Activated CD4-positive, CD25-positive, alpha-beta regulatory T cell treated with anti-CD3 and anti-CD28 coated beads, Interleukin-2, amount 50 U/mL, for 16 hours (primary cell): Measurements from ENCODE around the gene CLEC16A.
"Not testable (repeated sequence)": the region's sequence is repeated elsewhere in the genome, so short reads cannot be mapped to it uniquely, and the experiment has no call there.

ENCODE experiments used
- DNase-seq: peaks from one replicate; pipeline ENCODE4 v3.0.0-alpha.2; 2020; ENCODE audit warnings: low read depth, low spot score

The CLEC16A gene

GRCh38 chr16:11202260-11203091 is 258.1 kb downstream of the CLEC16A start:
- no peak for DNase-seq

DNA sequence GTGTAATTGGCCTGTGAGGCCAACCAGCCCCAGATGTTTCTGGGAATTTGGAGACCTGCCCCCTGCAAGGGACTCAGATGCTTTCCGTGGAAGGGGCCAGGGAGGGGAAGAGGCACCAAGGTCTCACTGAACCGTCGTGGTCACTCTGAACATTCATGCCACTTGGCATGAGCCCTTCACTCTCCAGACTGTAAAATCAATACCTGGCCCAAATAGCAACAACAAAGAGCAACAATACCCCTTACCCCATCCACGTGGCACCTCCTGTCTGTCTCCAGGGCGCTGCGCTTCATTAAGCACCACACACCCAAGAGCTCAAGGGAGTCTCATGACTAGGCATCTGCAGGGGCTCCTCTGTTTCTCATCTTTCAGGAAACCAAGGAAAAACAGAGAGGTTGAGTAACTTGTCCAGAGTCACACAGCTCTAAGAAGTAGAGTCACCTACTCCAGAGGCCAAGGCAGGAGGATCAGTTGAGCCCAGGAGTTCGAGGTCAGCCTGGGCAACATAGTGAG is 258.8 kb downstream of the CLEC16A start:
- no peak for DNase-seq

DNA sequence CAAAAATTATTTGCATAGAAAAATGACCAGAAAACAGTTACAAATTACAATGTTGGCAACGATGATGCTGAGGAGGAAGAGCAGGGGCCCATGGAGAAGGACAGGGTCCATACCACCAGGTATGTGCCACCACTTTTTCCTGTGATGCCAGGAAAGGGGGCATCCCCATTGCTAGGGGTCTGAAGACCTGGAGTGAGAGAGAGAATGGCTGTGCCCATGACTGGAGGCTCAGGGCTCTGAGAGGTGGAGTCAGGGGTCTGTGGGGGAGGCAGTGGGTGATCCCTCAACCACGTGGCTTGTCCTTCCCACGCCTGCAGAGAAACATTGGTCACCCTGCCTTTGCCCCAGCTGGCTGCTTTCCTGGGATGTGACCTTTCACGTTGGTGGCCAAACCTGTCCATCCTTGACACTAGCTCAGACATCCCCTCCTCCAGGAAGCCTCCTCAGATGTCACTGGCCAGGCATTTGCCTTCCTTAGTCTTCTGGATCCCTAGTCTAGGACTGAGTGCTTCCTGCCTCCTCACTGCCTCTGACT is 260.2 kb downstream of the CLEC16A start:
- DNase-seq = no peak

DNA sequence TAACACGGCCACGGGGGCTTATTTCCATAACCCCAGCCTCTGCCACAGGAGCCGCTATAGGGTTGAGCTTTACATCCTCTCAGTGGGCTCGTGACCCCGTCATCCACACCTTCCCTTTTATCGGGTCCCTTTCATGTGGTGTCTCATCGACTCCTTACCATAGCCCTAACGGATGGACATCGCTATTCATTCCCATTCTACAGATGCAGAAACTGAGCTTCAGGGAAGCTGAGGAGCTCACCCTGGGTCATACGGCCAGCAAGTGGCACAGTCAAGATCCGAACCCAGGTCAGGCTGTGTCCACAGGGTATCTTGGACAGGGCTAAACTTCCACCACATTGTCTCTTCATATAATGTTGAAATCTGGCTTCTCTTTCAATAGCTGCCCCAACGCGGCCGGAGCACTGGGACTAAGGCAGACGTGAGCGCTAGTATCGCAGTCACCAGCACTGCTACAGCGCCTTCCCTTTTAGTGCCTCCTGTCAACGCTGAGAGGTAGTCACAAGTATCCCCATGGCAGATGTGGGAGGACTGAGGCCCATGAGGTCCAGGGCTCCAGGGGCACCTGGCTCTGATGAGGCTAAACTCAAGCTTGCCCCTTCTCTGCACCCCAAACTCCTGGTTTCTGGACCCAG is 260.8 kb downstream of the CLEC16A start:
- DNase-seq = no peak

DNA sequence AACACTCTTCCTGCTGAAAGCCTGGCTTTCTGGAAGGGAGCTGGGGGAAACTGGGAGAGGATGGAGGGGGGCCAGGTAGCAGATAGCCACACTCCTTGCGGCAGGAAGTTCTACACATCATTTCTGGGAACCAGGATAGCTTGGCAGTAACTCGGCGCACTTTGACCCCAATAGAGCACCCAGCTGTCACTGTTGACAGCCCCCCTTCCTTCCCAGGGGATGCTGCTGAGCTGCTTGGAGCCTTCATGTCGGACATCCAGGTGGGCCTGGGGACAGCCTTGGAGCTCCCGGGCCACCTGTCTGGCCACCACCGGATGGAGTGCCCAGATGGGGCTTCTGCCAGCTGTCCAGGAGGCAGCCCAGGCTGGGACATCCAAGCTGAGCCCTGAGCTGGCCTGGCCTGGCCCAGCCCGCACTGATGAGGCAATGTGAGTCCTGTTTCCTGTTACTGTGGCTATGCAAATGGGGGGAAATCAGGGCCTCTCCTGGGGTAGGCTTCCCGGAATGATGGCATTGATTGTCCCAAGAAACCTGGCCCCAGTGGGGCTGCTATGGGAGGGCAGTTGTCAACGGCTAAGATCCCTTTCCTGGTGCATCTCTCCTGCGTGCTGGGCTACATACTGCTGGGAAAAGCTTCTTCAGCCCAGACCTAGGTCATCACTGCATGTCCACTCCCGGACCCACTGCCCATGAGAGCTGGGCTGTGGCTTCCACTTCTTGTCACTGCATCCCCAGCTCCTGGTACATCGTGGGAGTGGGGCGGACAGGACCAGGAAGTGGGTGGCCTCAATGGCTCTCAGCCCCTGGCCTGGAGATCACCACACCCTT is 261.6 kb downstream of the CLEC16A start:
- no peak for DNase-seq

- DNase-seq = no peak
These were observed 263.3 kb downstream of the CLEC16A start for GRCh38 chr16:11207646-11208045.

DNA sequence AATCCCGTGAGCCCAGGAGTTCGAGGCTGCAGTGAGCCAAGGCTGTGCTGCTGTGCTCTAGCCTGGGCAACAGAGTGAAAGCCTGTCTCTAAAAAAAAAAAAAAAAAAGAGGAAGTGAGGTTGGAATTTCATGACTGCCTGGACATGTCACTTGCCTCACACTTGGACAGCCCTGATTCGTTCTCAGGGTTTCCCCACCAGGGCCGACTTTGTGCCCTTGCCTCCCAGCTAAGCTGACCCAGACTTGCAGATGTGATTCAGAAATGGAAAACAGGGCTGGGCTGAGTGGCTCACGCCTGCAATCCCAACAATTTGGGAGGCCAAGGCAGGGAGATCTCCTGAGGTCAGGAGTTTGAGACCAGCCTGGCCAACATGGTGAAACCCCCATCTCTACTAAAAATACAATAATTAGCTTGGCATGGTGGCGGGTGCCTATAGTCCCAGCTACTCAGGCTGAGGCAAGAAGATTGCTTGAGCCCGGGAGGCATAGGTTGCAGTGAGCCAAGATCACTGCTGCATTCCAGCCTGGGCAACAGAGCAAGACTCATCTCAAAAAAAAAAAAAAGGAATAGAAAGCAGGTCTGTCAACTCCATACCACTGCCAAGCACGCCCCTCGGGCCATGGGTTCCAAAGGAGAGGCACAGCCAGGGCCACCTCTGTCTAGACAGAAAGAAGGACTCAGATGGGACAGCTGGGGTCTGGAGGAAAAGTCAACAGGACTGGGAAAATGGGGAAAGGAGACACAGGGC is 264.7 kb downstream of the CLEC16A start:
- no peak for DNase-seq

DNA sequence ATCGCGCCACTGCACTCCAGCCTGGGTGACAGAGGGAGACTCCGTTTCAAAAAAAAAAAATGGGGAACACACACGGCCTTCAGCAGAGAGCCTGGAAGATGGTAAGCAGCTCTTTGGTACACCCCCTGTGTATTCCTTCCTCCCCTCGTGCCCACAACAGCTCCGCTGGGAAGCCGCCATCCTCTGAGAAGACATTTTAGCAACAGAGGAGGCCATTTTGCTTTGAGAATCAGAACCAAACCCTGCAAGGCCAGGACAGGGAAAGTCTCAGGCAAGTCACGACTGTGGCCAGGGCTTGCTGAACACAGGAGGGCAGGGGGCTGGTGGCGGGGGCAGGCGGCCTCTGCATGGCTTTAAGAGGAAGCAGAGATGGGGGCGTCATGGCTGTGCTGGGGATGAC is 265.9 kb downstream of the CLEC16A start:
- no peak for DNase-seq

DNA sequence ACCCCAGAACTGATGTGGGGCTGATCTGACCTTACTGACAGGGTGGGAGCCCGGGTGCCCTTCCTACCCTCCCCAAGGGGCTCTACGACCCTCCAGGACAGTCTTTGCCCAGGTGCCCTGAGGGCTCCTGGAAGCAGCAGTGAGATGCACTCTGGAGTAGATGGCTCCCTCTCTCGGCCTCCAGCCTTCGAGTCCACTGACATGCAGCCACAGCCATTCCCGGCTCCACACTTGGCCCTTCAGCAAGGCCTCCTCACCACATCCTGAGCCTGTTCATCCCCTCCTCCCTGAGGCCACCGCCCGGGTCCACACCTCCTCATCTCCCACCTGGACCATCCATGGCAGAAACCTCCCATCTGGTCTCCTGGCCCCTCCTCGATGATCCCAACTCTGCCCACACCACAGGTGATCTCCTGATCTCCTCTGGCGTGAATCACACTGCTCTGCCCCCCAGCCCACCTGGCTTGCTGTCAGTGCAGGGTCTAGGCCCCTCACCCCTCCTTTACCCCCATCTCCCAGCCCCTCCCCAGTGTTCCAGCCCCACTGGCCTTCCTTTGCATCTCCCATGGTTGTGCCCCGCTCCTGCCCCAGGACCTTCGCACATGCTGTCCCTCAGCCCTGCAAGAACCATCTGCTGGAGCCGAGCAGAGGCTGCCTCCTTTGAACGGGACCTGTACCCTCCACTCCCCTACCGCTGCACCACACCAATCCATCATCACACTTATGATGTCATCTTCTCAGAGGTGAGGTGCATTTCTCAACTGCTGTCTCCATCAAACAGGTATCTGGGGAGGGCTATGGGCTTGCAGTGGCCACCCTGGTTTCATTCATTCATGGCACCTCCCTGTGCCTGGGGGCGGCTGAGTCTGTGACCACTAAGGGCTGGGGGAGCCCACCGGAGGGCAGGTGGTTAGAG is 267.0 kb downstream of the CLEC16A start:
- DNase-seq = no peak

DNA sequence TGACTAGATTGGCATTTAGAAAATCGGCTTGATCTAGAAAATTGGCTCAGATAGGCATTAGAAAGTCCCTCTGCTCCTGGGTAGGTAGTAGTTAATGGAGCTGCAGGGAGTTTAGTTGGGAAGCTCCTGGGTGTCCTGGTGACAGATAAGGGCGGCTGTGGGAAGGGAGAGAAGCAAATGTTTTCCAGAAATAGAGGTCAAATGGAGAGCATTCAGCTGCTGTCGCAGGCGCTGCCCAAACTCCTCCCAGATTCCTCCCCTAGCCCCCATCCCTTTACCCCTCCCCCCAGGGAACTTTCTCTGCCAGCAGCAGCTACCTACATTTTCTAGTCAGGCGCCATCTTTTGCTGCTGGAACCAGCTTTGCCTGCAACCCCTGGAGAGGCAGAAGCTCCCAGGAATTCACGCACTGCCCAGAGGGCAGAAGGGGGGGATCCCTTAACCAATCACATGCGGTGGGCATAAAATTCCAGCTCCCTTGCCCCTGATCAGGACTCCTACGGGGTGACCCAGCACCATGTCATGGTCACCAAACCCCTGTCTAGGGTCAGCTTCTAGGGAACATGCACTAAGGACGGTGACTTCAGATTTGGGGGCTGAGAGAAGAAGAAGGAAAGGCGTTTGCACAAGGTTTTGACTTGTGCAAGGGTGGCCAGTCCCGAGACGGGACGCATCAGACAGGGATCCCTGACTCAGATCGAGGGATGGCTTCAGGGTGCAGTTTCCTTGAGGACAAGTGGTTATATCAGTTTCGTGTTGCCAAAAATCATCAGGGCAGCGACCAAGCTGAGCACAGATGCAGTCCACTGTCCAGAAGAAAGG is 267.8 kb downstream of the CLEC16A start:
- no peak for DNase-seq

GRCh38 chr16:11212798-11213196 is 268.4 kb downstream of the CLEC16A start:
- no peak for DNase-seq

GRCh38 chr16:11213373-11213772 is 269.0 kb downstream of the CLEC16A start:
- DNase-seq = no peak

DNA sequence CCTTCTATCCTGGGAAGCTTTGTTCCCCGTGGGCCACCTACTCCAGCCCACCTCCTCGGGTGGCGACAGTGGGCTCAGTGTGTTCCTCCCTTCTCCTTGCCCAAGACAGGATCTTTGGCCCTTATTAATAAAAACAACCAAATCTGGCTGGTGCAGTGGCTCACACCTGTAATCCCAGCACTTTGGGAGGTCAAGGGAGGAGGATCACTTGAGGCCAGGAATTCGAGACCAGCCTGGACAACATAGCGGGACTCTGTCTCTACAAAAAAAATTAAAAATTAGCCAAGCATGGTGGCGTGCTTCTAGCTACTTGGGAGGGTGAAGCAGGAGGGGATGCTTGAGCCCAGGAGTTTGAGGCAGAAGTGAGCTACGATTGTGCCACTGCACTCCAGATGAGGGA is 269.4 kb downstream of the CLEC16A start:
- DNase-seq = no peak

- DNase-seq = no peak
These were observed 271.7 kb downstream of the CLEC16A start for GRCh38 chr16:11215935-11216556.

DNA sequence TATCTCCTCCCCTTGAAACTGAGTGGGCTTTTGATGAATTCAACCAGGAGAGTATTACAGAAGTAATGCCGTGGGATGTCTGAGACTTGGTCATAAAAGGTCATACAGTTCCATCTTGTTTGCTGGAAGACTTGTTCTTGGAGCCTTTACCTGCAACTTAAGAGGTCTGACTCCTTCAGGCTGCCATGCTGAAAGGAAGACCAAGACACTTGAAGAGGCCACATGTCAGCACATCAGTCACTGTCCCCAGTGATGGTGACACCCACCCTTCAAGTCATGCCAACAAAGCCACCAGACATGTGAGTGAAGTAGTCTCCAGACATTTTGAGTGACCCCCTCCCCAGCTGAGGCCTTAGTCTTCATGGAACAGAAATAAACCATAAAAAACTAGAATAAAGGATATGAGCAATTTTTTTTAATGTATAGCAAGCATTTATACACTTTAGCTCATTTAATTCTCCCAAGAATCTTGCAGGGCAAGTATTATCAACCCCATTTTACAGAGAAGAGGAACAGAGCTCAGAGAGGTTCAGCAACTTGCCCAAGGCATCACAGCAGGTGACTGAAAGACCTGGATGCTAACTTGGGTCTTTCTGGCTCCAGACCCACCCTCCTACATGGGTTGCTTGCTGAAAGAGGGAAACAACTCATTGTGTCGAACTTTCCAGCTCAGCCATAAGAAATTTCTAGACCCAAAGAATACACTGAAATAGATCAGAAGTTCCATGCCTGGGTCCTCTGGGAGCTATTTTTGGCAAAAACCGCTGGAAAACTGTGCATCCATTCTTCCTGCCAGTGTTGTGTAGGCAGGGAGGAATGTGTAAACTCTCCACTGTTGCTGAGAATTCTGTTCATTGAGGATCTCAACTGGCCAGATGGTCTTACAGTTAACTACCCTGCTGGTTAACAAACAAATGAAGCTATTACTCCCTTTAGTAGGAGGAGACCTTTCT is 273.6 kb downstream of the CLEC16A start:
- no peak for DNase-seq

- no peak for DNase-seq
These were observed 274.2 kb downstream of the CLEC16A start for GRCh38 chr16:11218604-11218962.

DNA sequence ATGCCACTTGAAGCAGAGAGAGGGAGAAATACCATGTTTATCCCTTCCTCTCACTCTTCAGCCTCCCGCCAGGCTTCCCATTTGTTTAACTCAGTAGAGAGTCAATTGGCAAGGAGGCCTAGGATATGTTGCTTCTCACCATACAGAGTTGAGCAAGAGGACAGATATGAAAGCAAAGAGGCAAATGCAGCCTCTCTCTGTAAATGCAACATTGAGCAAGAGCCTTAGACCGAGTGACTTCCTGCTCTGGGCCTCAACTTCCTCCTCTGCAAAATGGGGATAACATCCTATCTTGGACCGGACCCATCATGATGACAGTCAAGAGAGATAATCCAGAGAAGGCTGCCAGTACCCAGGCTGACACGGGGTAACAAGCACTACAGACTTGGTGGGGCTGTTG is 274.8 kb downstream of the CLEC16A start:
- no peak for DNase-seq

DNA sequence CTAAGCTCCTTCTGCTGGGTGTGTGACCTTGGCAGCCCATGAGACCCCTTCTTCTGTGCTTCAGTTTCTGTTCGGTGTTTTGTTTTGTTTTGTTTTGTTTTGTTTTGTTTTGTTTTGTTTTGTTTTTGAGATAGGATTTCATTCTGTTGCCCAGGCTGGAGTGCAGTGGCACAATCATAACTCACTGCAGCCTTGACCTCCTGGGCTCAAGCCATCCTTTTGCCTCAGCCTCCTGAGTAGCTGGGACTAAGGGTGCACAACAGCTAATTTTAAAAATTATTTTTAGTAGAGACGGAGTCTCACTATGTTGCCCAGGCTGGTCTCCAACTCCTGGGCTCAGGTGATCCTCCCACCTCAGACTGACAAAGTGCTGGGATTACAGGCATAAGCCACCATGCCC is 276.1 kb downstream of the CLEC16A start:
- DNase-seq = not testable (repeated sequence)
